HCT116 (cell line): ENCODE data around the gene ENTREP1. TPM values are rescaled to one million over a fixed set of nuclear protein-coding genes. Genes with fewer than 3 reads are reported as not detected.

Source experiments
- ATAC-seq: fragments of 200-7000 bp; cut with Tn5 transposase; 2 replicates; pipeline ENCODE4 v1.9.1; 2020; ENCODE audit warnings: mild to moderate bottlenecking, moderate library complexity
- BruUV-seq: library from RNA; stranded (reverse); fragments of 400-500 nt; replicated peaks from 2 replicates; lab custom pipeline; 2021; lab: Mats Ljungman, UMichigan
- CTCF ChIA-PET: fragments of 300-600 bp; sonication (Branson Sonifier 250); formaldehyde crosslinking; loops from one replicate; lab custom pipeline; 2021; ENCODE audit warnings: antibody characterized with exemption; lab: Charles Lee
- POLR2A ChIA-PET: fragments of 300-600, 350-600 bp; sonication (Branson Sonifier 250); formaldehyde crosslinking; loops from one replicate; lab custom pipeline; 2021; ENCODE audit warnings: antibody characterized with exemption; lab: Charles Lee
- RAD21 ChIA-PET, 2 experiments: fragments of 300-600 bp; sonication (Branson Sonifier 250); formaldehyde crosslinking; loops; one replicate each; lab custom pipeline; 2023; ENCODE audit warnings: low total read pairs in 2 of 2; ENCODE audit not compliant: uncharacterized antibody in 2 of 2, unreplicated experiment in 2 of 2, low non-redundant PET in 1 of 2; lab: Charles Lee
- DNase-seq: peaks from one replicate; pipeline ENCODE4 v3.0.0-alpha.2; 2010; ENCODE audit warnings: low read depth, low spot score
- H2AFZ ChIP-seq: fragments of 200-600 bp; shearing (Covaris generic), sonication (generic); 2 replicates; pipeline ENCODE4 v1.6.1; 2017; ENCODE audit warnings: low read depth, mixed run types, mixed read lengths, antibody characterized with exemption, low read length; ENCODE audit not compliant: poor library complexity, severe bottlenecking
- H3K27ac ChIP-seq: 2 replicates; pipeline ENCODE4 v1.5.1; 2012; ENCODE audit warnings: low read depth, low read length
- H3K27me3 ChIP-seq: fragments of 200-600 bp; sonication (generic); 2 replicates; pipeline ENCODE4 v1.6.1; 2016; ENCODE audit warnings: mixed run types, low read length, mixed read lengths; ENCODE audit not compliant: insufficient read depth
- H3K36me3 ChIP-seq, 2 experiments: fragments of 200-500 bp in 1 of 2; fragments of 200-600 bp in 1 of 2; sonication (Bioruptor generic) in 1 of 2; sonication (generic) in 1 of 2; 2 replicates each; pipeline versions ENCODE4 v1.5.1 to v1.6.1; 2014 to 2016; ENCODE audit warnings: low read length in 2 of 2, inconsistent platforms in 1 of 2, mixed read lengths in 1 of 2, mixed run types in 1 of 2; ENCODE audit not compliant: insufficient read depth in 2 of 2, control insufficient read depth in 1 of 2
- H3K4me1 ChIP-seq, 2 experiments: fragments of 200-600 bp in 1 of 2; sonication (generic) in 1 of 2; 2 replicates each; pipeline versions ENCODE4 v1.5.1 to v1.6.1; 2012 to 2017; ENCODE audit warnings: low read length in 2 of 2, inconsistent platforms in 1 of 2, mild to moderate bottlenecking in 1 of 2, mixed read lengths in 1 of 2, mixed run types in 1 of 2, moderate library complexity in 1 of 2; ENCODE audit not compliant: insufficient read depth in 2 of 2, control insufficient read depth in 1 of 2
- H3K4me2 ChIP-seq: fragments of 200-600 bp; sonication (generic); 2 replicates; pipeline ENCODE4 v1.6.1; 2017; ENCODE audit warnings: mixed run types, low read length, mixed read lengths
- H3K4me3 ChIP-seq, 2 experiments: fragments of 200-600 bp in 1 of 2; sonication (generic) in 1 of 2; replicated peaks in 1 of 2; 2 replicates each; pipeline ENCODE4 v1.5.1; 2011 to 2016; ENCODE audit warnings: low read length in 2 of 2, control low read depth in 1 of 2, low read depth in 1 of 2, mild to moderate bottlenecking in 1 of 2, mixed read lengths in 1 of 2, mixed run types in 1 of 2
- H3K79me2 ChIP-seq: fragments of 200-600 bp; sonication (generic); 2 replicates; pipeline ENCODE4 v1.6.1; 2017; ENCODE audit warnings: mild to moderate bottlenecking, mixed run types, low read length, moderate library complexity, mixed read lengths; ENCODE audit not compliant: insufficient read depth
- H3K9ac ChIP-seq: fragments of 200-600 bp; sonication (generic); 2 replicates; pipeline ENCODE4 v1.6.1; 2016; ENCODE audit warnings: low read length, mixed read lengths
- H3K9me2 ChIP-seq: fragments of 200-600 bp; sonication (generic), shearing (Covaris generic); 2 replicates; pipeline ENCODE4 v1.6.1; 2017; ENCODE audit warnings: mixed run types, mild to moderate bottlenecking, moderate library complexity; ENCODE audit not compliant: insufficient read depth
- H3K9me3 ChIP-seq, 2 experiments: fragments of 200-500 bp in 1 of 2; fragments of 200-600 bp in 1 of 2; sonication (Bioruptor generic) in 1 of 2; sonication (generic) in 1 of 2; 2 replicates each; pipeline ENCODE4 v1.6.1; 2014 to 2017; ENCODE audit warnings: low read length in 2 of 2, mixed read lengths in 2 of 2, inconsistent platforms in 1 of 2, low read depth in 1 of 2, mild to moderate bottlenecking in 1 of 2, mixed run types in 1 of 2, moderate library complexity in 1 of 2; ENCODE audit not compliant: control insufficient read depth in 1 of 2, insufficient read depth in 1 of 2
- H4K20me1 ChIP-seq: fragments of 200-600 bp; sonication (generic), shearing (Covaris generic); 2 replicates; pipeline ENCODE4 v1.6.1; 2017; ENCODE audit warnings: mixed run types, mild to moderate bottlenecking, moderate library complexity; ENCODE audit not compliant: insufficient read depth
- EZH2 ChIP-seq: fragments of 200-600 bp; sonication (generic); IDR thresholded peaks from 2 replicates; pipeline ENCODE4 v1.6.1; 2017; ENCODE audit warnings: antibody characterized with exemption, mixed run types
- FOSL1 ChIP-seq: IDR thresholded peaks from 2 replicates; pipeline ENCODE4 v1.6.1; 2012; ENCODE audit warnings: low read depth
- POLR2A ChIP-seq: IDR thresholded peaks from 2 replicates; pipeline ENCODE4 v1.7.0; 2011; ENCODE audit warnings: borderline replicate concordance; ENCODE audit not compliant: insufficient read depth, insufficient read length; ENCODE audit errors: extremely low read depth
- SIN3A ChIP-seq: IDR thresholded peaks from 2 replicates; pipeline ENCODE4 v1.6.1; 2012; ENCODE audit warnings: low read depth
- SP1 ChIP-seq: IDR thresholded peaks from 2 replicates; pipeline ENCODE4 v1.6.1; 2012; ENCODE audit warnings: low read depth
- YY1 ChIP-seq: IDR thresholded peaks from 2 replicates; pipeline ENCODE4 v1.6.1; 2011; ENCODE audit warnings: low read length, low read depth, moderate library complexity, mild to moderate bottlenecking; ENCODE audit not compliant: insufficient replicate concordance; ENCODE audit errors: extremely low read depth
- ZFX ChIP-seq: fragments of 450-650 bp; IDR thresholded peaks from 2 replicates; pipeline ENCODE4 v1.6.1; 2017
- ZNF274 ChIP-seq: fragments of 200-500 bp; sonication (Bioruptor generic); IDR thresholded peaks from 2 replicates; pipeline ENCODE4 v1.6.1; 2014; ENCODE audit warnings: mild to moderate bottlenecking, low read depth, low read length, inconsistent platforms
- intact Hi-C: fragments of 100-400 bp; cut with micrococcal nuclease; formaldehyde crosslinking; loops from 2 replicates; pipeline ENCODE4 v1.10.0; 2022
- total RNA-seq: library from RNA; stranded (reverse); gene quantifications from one replicate; pipeline ENCODE4 v1.2.1, GENCODE V29; 2021; ENCODE audit not compliant: unreplicated experiment
- TF ChIP-seq, protein P1 (sequence below), 3 experiments: fragments of 200-600 bp in 1 of 3; sonication (generic) in 1 of 3; IDR thresholded peaks in 2 of 3; conservative IDR thresholded peaks in 1 of 3; 2 replicates each; pipeline ENCODE4 v1.5.1; 2012 to 2017; ENCODE audit warnings: low read depth in 2 of 3, low read length in 2 of 3, antibody characterized with exemption in 1 of 3, borderline replicate concordance in 1 of 3, control low read depth in 1 of 3, mild to moderate bottlenecking in 1 of 3, mixed read lengths in 1 of 3, mixed run types in 1 of 3, moderate library complexity in 1 of 3; ENCODE audit not compliant: insufficient read depth in 1 of 3
- TF ChIP-seq, protein P2 (sequence below): IDR thresholded peaks from 2 replicates; pipeline ENCODE4 v1.6.1; 2012
- TF ChIP-seq, protein P3 (sequence below): IDR thresholded peaks from 2 replicates; pipeline ENCODE4 v1.6.1; 2012; ENCODE audit warnings: low read depth
- TF ChIP-seq, protein P4 (sequence below): IDR thresholded peaks from 2 replicates; pipeline ENCODE4 v1.6.1; 2011; ENCODE audit warnings: mild to moderate bottlenecking, low read length, moderate library complexity; ENCODE audit not compliant: insufficient replicate concordance; ENCODE audit errors: extremely low read depth

The ENTREP1 gene
- total RNA-seq, 1 experiment from 2014 or later: 1.1 TPM

DNA sequence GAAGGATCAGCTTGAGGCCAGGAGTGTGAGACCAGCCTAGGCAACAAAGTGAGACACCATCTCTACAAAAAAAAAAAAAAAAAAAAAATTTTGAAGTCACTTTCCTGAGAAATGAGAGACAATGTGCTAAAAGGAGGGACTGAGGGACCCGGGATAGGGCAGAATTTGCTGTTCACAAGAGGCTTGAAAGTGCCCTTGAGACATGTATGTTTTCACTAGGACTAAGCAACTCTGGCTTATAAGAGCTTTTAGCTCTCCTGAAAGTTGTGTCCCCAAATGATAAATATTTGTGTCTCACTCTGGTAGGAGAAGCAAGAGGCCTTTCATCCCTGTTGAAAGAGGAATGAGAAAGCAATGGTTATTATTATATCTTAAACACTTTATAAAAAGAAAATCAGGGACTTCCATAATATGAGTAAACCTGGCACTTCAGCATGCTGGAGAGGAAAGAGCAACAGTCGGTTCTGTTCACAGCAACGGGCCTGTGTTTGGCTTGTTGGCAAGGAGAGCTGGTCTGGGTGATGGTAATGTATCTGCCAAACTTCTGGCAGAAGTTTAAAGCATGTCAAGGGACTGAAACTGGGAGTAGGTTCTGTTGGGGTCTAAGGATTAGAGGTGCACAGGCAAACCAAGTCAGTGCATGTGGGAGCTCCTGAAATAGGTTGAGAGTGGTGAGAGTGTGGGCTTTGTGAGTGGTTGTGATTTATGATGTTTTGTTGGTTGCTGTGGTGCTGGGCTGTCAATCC lies 32.2 kb downstream of the ENTREP1 start:
- ATAC-seq: no peak
- Histone ChIP-seq H3K79me2 (no peaks in the 10 kb centered on the region), H3K9ac (no peak overlapping the region), H3K4me2 (no peak overlapping the region), H3K36me3 (no peaks in the 10 kb centered on the region), H3K9me3 (no peaks in the 10 kb centered on the region), H2AFZ (no peak overlapping the region), H3K4me1 (no peaks in the 10 kb centered on the region), H4K20me1 (no peaks in the 10 kb centered on the region), H3K4me3 (no peak overlapping the region), H3K27ac (no peak overlapping the region), H3K9me2 (no peaks in the 10 kb centered on the region), H3K27me3 (peaks cover 14% of the 10 kb centered on the region)
- no peak for TF ChIP-seq SP1
- TF ChIP-seq, protein P1, sequence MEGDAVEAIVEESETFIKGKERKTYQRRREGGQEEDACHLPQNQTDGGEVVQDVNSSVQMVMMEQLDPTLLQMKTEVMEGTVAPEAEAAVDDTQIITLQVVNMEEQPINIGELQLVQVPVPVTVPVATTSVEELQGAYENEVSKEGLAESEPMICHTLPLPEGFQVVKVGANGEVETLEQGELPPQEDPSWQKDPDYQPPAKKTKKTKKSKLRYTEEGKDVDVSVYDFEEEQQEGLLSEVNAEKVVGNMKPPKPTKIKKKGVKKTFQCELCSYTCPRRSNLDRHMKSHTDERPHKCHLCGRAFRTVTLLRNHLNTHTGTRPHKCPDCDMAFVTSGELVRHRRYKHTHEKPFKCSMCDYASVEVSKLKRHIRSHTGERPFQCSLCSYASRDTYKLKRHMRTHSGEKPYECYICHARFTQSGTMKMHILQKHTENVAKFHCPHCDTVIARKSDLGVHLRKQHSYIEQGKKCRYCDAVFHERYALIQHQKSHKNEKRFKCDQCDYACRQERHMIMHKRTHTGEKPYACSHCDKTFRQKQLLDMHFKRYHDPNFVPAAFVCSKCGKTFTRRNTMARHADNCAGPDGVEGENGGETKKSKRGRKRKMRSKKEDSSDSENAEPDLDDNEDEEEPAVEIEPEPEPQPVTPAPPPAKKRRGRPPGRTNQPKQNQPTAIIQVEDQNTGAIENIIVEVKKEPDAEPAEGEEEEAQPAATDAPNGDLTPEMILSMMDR (IDR thresholded peaks at IDR 0.05 in 2 of 3, conservative IDR thresholded peaks at IDR 0.05 in 1 of 3; ENCODE audit: borderline replicate concordance in 1 of 3, insufficient read depth in 1 of 3, low read depth in 2 of 3, low read length in 2 of 3): no peak
- TF ChIP-seq ZFX: no peak
- TF ChIP-seq, protein P2, sequence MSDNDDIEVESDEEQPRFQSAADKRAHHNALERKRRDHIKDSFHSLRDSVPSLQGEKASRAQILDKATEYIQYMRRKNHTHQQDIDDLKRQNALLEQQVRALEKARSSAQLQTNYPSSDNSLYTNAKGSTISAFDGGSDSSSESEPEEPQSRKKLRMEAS: no peak
- no peak for TF ChIP-seq EZH2
- TF ChIP-seq FOSL1: no peak
- TF ChIP-seq ZNF274: no peak
- TF ChIP-seq POLR2A: no peak
- TF ChIP-seq SIN3A: no peak
- TF ChIP-seq, protein P3, sequence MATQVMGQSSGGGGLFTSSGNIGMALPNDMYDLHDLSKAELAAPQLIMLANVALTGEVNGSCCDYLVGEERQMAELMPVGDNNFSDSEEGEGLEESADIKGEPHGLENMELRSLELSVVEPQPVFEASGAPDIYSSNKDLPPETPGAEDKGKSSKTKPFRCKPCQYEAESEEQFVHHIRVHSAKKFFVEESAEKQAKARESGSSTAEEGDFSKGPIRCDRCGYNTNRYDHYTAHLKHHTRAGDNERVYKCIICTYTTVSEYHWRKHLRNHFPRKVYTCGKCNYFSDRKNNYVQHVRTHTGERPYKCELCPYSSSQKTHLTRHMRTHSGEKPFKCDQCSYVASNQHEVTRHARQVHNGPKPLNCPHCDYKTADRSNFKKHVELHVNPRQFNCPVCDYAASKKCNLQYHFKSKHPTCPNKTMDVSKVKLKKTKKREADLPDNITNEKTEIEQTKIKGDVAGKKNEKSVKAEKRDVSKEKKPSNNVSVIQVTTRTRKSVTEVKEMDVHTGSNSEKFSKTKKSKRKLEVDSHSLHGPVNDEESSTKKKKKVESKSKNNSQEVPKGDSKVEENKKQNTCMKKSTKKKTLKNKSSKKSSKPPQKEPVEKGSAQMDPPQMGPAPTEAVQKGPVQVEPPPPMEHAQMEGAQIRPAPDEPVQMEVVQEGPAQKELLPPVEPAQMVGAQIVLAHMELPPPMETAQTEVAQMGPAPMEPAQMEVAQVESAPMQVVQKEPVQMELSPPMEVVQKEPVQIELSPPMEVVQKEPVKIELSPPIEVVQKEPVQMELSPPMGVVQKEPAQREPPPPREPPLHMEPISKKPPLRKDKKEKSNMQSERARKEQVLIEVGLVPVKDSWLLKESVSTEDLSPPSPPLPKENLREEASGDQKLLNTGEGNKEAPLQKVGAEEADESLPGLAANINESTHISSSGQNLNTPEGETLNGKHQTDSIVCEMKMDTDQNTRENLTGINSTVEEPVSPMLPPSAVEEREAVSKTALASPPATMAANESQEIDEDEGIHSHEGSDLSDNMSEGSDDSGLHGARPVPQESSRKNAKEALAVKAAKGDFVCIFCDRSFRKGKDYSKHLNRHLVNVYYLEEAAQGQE: no peak
- TF ChIP-seq, protein P4, sequence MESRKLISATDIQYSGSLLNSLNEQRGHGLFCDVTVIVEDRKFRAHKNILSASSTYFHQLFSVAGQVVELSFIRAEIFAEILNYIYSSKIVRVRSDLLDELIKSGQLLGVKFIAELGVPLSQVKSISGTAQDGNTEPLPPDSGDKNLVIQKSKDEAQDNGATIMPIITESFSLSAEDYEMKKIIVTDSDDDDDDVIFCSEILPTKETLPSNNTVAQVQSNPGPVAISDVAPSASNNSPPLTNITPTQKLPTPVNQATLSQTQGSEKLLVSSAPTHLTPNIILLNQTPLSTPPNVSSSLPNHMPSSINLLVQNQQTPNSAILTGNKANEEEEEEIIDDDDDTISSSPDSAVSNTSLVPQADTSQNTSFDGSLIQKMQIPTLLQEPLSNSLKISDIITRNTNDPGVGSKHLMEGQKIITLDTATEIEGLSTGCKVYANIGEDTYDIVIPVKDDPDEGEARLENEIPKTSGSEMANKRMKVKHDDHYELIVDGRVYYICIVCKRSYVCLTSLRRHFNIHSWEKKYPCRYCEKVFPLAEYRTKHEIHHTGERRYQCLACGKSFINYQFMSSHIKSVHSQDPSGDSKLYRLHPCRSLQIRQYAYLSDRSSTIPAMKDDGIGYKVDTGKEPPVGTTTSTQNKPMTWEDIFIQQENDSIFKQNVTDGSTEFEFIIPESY: no peak
- no peak for TF ChIP-seq YY1
- RAD21 ChIA-PET: no interaction called here
- intact Hi-C loops: no loop called here
- CTCF ChIA-PET: interaction anchor here (1.2 kb wide), 1 partner anchor 65 kb away, joined by 3 read pairs; no protein-coding TSS in a partner anchor
- no peak for DNase-seq
- BruUV-seq: no TSS peak
- POLR2A ChIA-PET: no interaction called here
